Loucy (cell line): Measurements from ENCODE around the gene RET.

Source experiments
- CTCF ChIP-seq: fragments of 200-600 bp; sonication (generic); conservative IDR thresholded peaks from 2 replicates; pipeline ENCODE4 v1.5.1; 2014; ENCODE audit warnings: mild to moderate bottlenecking, antibody characterized with exemption, low read length
- EZH2phosphoT487 ChIP-seq: fragments of 200-600 bp; IDR thresholded peaks from 2 replicates; pipeline ENCODE4 v1.6.1; 2018; ENCODE audit warnings: antibody characterized with exemption, mild to moderate bottlenecking, moderate library complexity, borderline replicate concordance

- TF ChIP-seq CTCF, result no peak
- TF ChIP-seq EZH2phosphoT487, result no peak
Observed at GRCh38 chr10:43126759-43127424, 50.0 kb downstream of the RET start.
